ENCODE data around the gene RASA4.
"Not testable (repeated sequence)": the region's sequence is repeated elsewhere in the genome, so short reads cannot be mapped to it uniquely, and the experiment has no call there.

RASA4 gene

GRCh38 chr7:102604431-102605145 is 12.0 kb downstream of the RASA4 start:
- DNase-seq = not testable (repeated sequence)

GRCh38 chr7:102602317-102602716 is 14.2 kb downstream of the RASA4 start:
- not testable (repeated sequence) for DNase-seq

GRCh38 chr7:102599699-102600098 is 16.9 kb downstream of the RASA4 start:
- DNase-seq = not testable (repeated sequence)

- not testable (repeated sequence) for DNase-seq
Measured at GRCh38 chr7:102596036-102596435, 20.5 kb downstream of the RASA4 start.

DNA sequence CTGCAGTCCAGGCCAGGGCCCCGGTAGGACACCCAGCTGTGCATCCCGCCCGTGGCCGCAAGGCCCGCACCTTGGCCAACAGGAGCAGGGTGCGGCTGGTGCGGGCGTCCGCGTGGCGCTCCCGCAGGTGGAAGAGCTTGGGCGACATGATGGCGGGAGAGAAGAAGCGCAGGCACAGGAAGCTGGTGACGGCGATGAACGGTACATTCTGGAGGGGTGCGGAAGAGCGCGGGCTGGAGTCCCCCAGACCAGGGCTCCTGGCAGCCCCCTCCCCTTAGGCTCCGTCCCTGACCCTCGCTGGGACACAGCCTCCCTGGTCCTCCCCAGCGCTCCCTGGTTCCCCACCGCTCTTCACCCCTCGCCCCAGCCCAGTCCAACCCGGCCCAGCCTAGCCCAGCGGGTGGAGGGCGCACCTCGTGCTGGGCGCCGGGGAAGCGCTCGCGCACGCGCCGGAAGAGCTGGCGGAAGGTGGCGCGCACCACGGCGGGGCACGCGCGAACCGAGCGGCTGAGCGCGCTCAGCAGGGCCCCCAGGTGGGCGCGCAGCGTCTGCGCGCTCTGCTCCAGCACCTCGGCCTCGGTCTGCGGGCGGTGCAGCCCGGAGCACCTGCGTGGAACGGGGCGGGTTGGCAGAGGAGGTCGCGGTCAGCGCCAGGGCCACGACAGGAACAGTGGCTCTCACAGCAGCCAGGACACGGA is 22.8 kb downstream of the RASA4 start:
- not testable (repeated sequence) for DNase-seq

GRCh38 chr7:102592477-102593019 is 24.0 kb downstream of the RASA4 start:
- DNase-seq = not testable (repeated sequence)

- DNase-seq = not testable (repeated sequence)
Measured at GRCh38 chr7:102589857-102590256, 26.7 kb downstream of the RASA4 start.

DNA sequence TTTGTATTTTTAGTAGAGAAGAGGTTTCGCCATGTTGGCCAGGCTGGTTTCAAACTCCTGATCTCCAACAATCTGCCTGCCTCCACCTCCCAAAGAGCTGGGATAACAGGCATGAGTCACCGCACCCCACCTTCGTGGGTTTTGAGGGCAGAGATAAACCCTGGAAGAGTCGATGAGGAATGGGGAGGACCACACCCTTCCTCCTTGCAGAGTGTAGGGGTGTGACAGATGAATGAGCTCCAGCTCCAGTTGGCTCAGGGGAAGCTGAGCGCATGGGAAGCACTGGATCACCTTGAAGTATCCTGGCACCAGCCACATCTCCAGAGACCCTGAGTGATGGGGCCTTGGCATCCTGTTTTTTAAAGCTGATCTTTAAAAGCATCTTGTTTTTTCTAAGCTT is 33.1 kb downstream of the RASA4 start:
- DNase-seq = not testable (repeated sequence)

DNA sequence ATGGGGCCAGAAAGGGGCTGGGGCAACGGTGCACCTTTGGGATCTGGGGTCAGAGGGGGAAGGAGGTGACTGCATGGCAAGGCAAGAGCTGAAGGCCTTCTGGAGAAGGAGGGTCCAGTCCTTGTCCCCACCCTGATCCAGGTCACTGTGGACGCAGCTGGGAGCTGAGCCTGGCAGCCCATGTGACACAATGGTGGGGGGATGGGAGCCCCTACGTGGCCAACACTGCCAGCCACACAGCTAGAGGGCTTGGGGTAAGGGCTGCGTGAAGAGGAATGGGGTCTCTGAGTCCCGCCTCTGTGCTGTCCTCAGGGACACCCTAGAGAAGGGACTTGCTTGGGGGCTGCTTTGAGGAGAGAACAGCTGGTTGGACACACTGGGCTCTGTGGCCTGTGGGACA is 34.8 kb downstream of the RASA4 start:
- not testable (repeated sequence) for DNase-seq

GRCh38 chr7:102578486-102578885 is 38.1 kb downstream of the RASA4 start:
- DNase-seq = not testable (repeated sequence)

DNA sequence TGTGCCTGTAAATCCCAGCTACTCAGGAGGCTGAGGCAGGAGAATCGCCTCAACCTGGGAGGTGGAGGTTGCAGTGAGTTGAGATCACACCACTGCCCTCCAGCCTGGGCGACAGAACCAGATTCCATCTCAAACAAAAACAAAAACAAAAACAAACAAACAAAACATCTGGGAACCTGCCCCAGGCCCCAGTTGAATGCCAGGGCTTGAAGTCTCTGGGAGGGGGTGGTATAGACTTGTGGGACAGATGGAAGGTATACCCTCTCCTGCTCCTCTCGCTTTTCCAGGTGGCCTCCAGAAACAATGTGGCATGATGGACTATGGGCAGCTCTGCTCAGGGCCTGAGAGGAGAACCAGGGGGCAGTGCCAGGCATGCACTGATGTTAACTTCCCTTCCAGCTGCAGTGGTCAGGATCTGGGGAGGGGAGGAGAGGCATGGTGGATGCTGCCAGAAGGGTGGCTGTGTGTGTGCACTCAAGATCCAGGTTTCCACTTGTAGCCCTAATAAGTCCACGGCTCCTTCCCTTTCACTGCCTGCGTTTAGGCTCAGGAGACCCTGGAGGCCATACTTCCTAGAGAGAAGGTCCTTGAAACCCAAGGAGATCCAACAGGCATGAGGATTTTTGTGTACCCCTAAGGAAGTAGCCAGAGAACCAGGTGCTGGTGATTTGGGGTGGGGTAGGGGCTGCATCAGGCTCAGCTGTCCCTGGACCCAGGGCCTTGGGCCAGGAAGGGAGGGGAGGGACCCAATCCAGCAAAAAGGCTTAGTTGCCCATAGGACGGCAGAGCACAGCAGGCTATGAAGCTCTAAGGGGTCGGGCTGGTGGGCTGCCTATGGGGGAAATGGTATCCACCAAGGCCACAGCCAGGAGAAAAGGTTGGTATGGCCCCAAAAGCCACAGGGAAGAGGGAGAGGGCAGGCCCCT is 39.0 kb downstream of the RASA4 start:
- DNase-seq = not testable (repeated sequence)

DNA sequence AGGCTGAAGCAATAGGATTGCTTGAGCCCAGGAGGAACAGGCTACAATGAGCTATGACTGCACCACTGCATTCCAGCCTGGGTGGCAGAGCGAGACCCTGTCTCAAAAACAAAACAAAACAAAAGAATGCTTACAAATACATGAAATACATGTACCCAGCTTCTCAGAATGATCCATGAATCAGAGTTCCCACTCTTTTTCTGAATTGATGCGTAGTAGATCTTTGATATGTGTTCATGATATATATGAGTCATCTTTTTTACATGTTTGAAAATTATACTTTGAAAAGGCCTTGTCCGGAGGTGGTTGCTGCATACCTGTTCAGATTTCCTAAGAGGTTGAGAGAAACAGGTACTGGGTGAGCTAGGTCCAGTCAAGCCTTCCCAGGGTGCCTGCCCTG is 40.2 kb downstream of the RASA4 start:
- DNase-seq = not testable (repeated sequence)

GRCh38 chr7:102574607-102575006 is 41.9 kb downstream of the RASA4 start:
- DNase-seq = not testable (repeated sequence)

DNA sequence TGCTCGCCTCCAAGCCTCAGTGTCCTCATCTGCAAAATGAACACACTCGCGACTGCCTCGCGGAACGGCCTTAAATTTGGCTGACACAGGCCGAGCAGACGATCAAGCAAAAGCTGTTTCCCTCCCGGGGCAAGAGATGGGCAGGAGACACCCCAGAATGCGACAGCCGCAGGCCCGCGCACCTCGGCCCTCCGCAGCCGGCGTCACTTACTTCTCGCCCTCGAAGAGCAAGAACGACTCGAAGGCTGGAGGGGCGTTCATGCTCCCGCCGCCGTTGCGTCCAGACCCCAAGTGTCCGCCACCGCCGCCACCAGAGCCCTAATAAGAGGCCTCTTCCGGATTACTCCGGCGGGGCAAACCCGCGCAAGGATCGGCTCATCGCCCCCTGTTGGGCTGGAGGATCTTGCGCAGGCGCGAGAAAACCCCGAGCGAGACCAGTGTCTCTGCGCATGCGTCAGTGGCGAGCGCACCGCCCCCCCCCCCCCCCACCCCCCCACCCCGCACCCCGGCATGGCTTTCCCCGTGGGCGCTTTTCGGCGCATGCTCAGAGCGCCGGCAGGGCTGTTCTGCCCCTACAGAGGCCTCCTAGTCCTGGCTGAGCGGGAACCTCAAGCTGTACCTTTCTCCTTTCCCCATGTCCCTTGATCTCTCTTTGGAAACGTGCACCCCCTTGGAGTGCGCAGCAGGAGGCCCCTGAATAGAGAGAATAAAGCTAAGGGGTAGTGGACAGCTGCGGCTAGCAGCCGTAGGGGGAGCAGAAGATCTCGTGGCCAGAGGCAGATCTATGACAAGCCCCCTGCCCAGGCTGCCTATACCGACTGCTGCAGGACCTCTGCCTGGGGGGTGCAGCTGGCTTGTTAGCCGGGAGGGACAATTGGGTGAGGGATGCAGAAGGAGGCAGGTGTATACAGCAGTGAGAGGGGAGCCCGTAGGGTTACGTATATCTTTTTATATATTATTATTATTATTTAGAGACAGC is 44.0 kb downstream of the RASA4 start, which contains the start of gene POLR2J3:
TSS of gene POLR2J3 (minus strand) at position 323 of the 979 bp plus-strand sequence. CDS start at position 261, 62 bp downstream.
- not testable (repeated sequence) for DNase-seq

DNA sequence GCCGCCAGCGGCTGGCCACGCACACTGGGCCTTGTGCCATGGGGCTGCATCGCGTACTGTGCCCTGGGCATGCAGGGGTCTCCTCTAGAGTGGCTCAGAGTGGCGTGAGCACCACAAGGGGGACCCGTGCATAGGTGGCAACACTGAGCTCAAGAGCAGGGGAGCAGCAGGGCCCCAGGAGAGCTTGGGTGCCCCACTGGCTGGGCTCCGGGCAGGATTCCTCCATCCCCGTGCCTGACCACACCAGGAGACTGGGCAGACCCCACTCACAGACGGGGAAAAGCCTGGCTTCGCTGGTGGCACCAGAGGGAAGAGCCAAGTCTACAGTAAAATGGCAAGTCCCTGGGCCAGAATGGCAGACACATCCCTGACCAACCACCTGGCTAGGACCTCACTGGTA is 47.9 kb downstream of the RASA4 start:
- DNase-seq = not testable (repeated sequence)

GRCh38 chr7:102550808-102551422 is 65.6 kb downstream of the RASA4 start, which contains the start of gene SPDYE2:
TSS of gene SPDYE2 (plus strand) at chr7:102551226. CDS start at chr7:102553256, 2,030 bp downstream.
- not testable (repeated sequence) for DNase-seq

GRCh38 chr7:102546353-102546752 is 70.2 kb downstream of the RASA4 start:
- DNase-seq = not testable (repeated sequence)

DNA sequence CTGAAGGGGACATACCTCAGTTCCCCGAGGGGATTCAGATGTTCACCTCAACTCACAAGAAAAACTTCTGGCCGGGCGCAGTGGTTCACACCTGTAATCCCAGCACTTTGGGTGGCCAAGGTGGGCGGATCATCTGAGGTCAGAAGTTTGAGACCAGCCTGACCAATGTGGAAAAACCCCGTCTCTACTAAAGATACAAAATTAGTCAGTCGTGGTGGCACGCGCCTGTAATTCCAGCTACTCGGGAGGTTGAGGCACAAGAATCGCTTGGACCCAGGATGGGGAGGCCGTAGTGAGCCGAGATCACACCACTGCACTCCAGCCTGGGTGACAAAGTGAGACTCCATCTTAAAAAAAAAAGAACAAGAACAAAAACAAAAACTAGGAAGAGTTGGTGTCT is 71.3 kb downstream of the RASA4 start:
- DNase-seq = not testable (repeated sequence)

GRCh38 chr7:102544372-102544771 is 72.2 kb downstream of the RASA4 start:
- DNase-seq = not testable (repeated sequence)

GRCh38 chr7:102543596-102543995 is 73.0 kb downstream of the RASA4 start, which contains the start of gene UPK3BL2:
TSS of gene UPK3BL2 (minus strand) at chr7:102543696. CDS start at chr7:102543636, 60 bp downstream.
- not testable (repeated sequence) for DNase-seq

GRCh38 chr7:102542771-102543170 is 73.8 kb downstream of the RASA4 start:
- DNase-seq = not testable (repeated sequence)

Data from NCI-H2029 treated with DMSO at 0.1 percent for 48 hours (cell line).